ENCODE measurements around the gene ZNF554. TPM values are rescaled to one million over a fixed set of nuclear protein-coding genes. Genes with fewer than 3 reads are reported as not detected.

ZNF554 gene
- total and polyA plus RNA-seq, 9 donors = 4.9 to 10.5 (median 7.2) TPM

- Histone ChIP-seq H3K27me3 (no peaks in the 10 kb centered on the region), H3K9me3 (peaks cover 0 to 50% of the 10 kb centered on the region in 2 donors), H3K4me1 (ENCODE audit: insufficient read depth) (no peaks in the 10 kb centered on the region), H3K27ac (no peak overlapping the region), H3K4me3 (no peak overlapping the region), H3K36me3 (peaks cover 4% of the 10 kb centered on the region)
- TF ChIP-seq CTCF (IDR thresholded peaks at IDR 0.05) (no peak), EP300 (IDR thresholded peaks at IDR 0.05) (no peak), POLR2A (IDR thresholded peaks at IDR 0.05) (no peak)
- intact Hi-C loops (cut with DNase I) = no loop called here
- 97 to 98% (median 98%) methylated on average over 11 of the region's 11 CpGs for WGBS, 3 donors
- no peak for DNase-seq
These were observed 33.4 kb downstream of the ZNF554 start for GRCh38 chr19:2853015-2853606.

GRCh38 chr19:2854849-2855248 lies 35.2 kb downstream of the ZNF554 start:
- TF ChIP-seq POLR2A (IDR thresholded peaks at IDR 0.05) (no peak), CTCF (IDR thresholded peaks at IDR 0.05) (no peak), EP300 (IDR thresholded peaks at IDR 0.05) (no peak)
- Histone ChIP-seq H3K27ac (no peak overlapping the region), H3K4me1 (ENCODE audit: insufficient read depth) (no peaks in the 10 kb centered on the region), H3K27me3 (no peaks in the 10 kb centered on the region), H3K9me3 (peaks cover 0 to 39% of the 10 kb centered on the region in 2 donors), H3K4me3 (no peak overlapping the region), H3K36me3 (peaks cover 4% of the 10 kb centered on the region)
- intact Hi-C loops (cut with DNase I) = no loop called here
- WGBS, 3 donors = 97 to 100% (median 99%) methylated on average over 3 of the region's 3 CpGs
- DNase-seq = no peak

GRCh38 chr19:2856457-2857050 lies 36.9 kb downstream of the ZNF554 start:
- intact Hi-C loops (cut with DNase I) = no loop called here
- Histone ChIP-seq H3K9me3 (peaks cover 0 to 24% of the 10 kb centered on the region in 2 donors), H3K4me1 (ENCODE audit: insufficient read depth) (no peaks in the 10 kb centered on the region), H3K27me3 (no peaks in the 10 kb centered on the region), H3K36me3 (peaks cover 4% of the 10 kb centered on the region), H3K4me3 (no peak overlapping the region), H3K27ac (no peak overlapping the region)
- WGBS, 3 donors = 97 to 98% (median 97%) methylated on average over 5 of the region's 5 CpGs
- no peak for TF ChIP-seq POLR2A (IDR thresholded peaks at IDR 0.05)
- TF ChIP-seq CTCF (IDR thresholded peaks at IDR 0.05) = no peak
- no peak for TF ChIP-seq EP300 (IDR thresholded peaks at IDR 0.05)
- no peak for DNase-seq

GRCh38 chr19:2858864-2859263 lies 39.2 kb downstream of the ZNF554 start:
- no peaks in the 10 kb centered on the region for H3K4me1 ChIP-seq (ENCODE audit: insufficient read depth)
- H3K9me3 ChIP-seq = peaks cover 0 to 4% of the 10 kb centered on the region in 2 donors
- H3K27ac ChIP-seq = no peak overlapping the region
- no peak for DNase-seq
- no peaks in the 10 kb centered on the region for H3K36me3 ChIP-seq
- no peaks in the 10 kb centered on the region for H3K27me3 ChIP-seq
- H3K4me3 ChIP-seq = no peak overlapping the region
- 76 to 78% (median 77%) methylated on average over 27 of the region's 27 CpGs for WGBS, 3 donors
- TF ChIP-seq EP300 (IDR thresholded peaks at IDR 0.05) (no peak), CTCF (IDR thresholded peaks at IDR 0.05) (no peak), POLR2A (IDR thresholded peaks at IDR 0.05) (no peak)
- intact Hi-C loops (cut with DNase I) = no loop called here
